ENCODE data around the gene SYT4. TPM values are rescaled to one million over a fixed set of nuclear protein-coding genes. Genes with fewer than 3 reads are reported as not detected.

SYT4 gene
- total and polyA plus RNA-seq, 2 of the 8 experiments (the other 6 are each of a cell fraction or from before 2014, with no cell fraction given): 2.4 to 10.2 TPM

DNA sequence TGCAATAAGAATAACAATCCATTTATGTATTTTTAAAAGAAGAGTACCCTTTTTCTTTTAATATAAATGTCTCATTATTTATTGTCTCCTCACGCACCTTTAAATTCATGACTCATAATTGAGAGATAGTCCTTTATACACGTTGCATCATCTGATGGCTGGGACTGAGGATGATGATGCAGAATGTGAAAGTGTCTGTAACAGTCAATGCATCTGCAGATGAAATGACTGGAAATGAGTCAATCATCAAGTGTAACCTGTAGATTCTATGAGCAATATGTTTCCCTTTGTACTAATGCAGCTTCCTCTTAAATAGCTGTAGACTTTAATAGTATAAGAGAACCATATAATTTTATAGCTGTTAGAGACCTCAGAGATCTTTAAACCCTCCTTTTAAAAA, 26.1 kb upstream of the SYT4 start:
- Histone ChIP-seq H3K4me2 (ENCODE audit: insufficient read depth in 1 of 2, low read depth in 2 of 2, low read length in 2 of 2) (no peak overlapping the region), H3K4me1 (replicated peaks in 1 of 4; ENCODE audit: control insufficient read depth in 3 of 4, insufficient read depth in 4 of 4, low read length in 3 of 4) (no peaks in the 10 kb centered on the region), H3K14ac (ENCODE audit: insufficient read length) (no peak overlapping the region), H2BK12ac (ENCODE audit: low read depth, low read length) (no peak overlapping the region), H2BK5ac (ENCODE audit: low read depth, low read length) (no peak overlapping the region), H3K79me1 (ENCODE audit: low read depth, low read length) (no peaks in the 10 kb centered on the region), H3K9ac (replicated peaks in 1 of 4; ENCODE audit: extremely low read depth in 1 of 4, low read depth in 3 of 4, low read length in 3 of 4) (no peak overlapping the region), H3K4me3 (ENCODE audit: extremely low read depth in 1 of 4, insufficient read depth in 2 of 4, low read depth in 3 of 4, low read length in 4 of 4) (no peak overlapping the region), H4K91ac (replicated peaks; ENCODE audit: insufficient read length, low read length) (no peak overlapping the region), H3K79me2 (ENCODE audit: control insufficient read depth in 1 of 2, insufficient read depth in 2 of 2, low read length in 2 of 2) (no peaks in the 10 kb centered on the region), H2AK5ac (ENCODE audit: low read depth, low read length) (no peak overlapping the region), H4K8ac (ENCODE audit: extremely low read depth, insufficient read depth, low read length) (no peak overlapping the region), H3K36me3 (ENCODE audit: control insufficient read depth in 2 of 4, insufficient read depth in 4 of 4, low read length in 3 of 4) (no peaks in the 10 kb centered on the region), H3K23ac (ENCODE audit: insufficient read length) (no peak overlapping the region), H3K23me2 (ENCODE audit: low read depth, low read length) (no peaks in the 10 kb centered on the region), H4K20me1 (replicated peaks in 1 of 2; ENCODE audit: control insufficient read depth in 1 of 2, insufficient read depth in 2 of 2, low read length in 2 of 2) (no peaks in the 10 kb centered on the region), H3K18ac (ENCODE audit: extremely low read depth, low read length) (no peak overlapping the region), H4K5ac (ENCODE audit: insufficient read length, low read depth, low read length) (no peak overlapping the region), H3K27me3 (replicated peaks in 1 of 4; ENCODE audit: control insufficient read depth in 3 of 4, extremely low read depth in 1 of 4, insufficient read depth in 3 of 4, low read length in 3 of 4) (no peaks in the 10 kb centered on the region), H2AFZ (ENCODE audit: low read length) (no peak overlapping the region), H2BK15ac (ENCODE audit: low read length) (no peak overlapping the region), H3K27ac (ENCODE audit: low read depth, low read length) (no peak overlapping the region), H3K4ac (replicated peaks; ENCODE audit: insufficient read length, low read depth, low read length) (no peak overlapping the region), H2BK20ac (ENCODE audit: low read length) (no peak overlapping the region), H3K56ac (replicated peaks; ENCODE audit: insufficient read length, low read depth, low read length) (no peak overlapping the region), H3K9me3 (ENCODE audit: insufficient read depth in 2 of 2, low read depth in 1 of 2, low read length in 1 of 2) (no peaks in the 10 kb centered on the region), H2BK120ac (replicated peaks; ENCODE audit: low read depth, low read length) (no peak overlapping the region)
- FAIRE-seq: no peak
- WGBS, 2 experiments (ENCODE audit: extremely low coverage in 1 of 2, insufficient coverage in 1 of 2, insufficient read length in 1 of 2, insufficient replicate concordance in 2 of 2, low coverage in 1 of 2, low lambda C conversion rate in 2 of 2, missing lambda C conversion rate in 1 of 2): 86% methylated on average over 2 of the region's 2 CpGs; no CpG with 5 or more reads in 1 of the 2 experiments
- POLR2A ChIA-PET (ENCODE audit: partially characterized antibody): interaction anchor here (1.0 kb wide), 1 partner anchor 9 kb away, joined by 3 read pairs; no protein-coding TSS in a partner anchor
- DNase-seq (ENCODE audit: low read depth in 1 of 2, low spot score in 2 of 2): no peak
- CTCF ChIA-PET (ENCODE audit: partially characterized antibody): no interaction called here

Measured in H1 (cell line).